ENCODE results near the gene COG6. TPM values are rescaled to one million over a fixed set of nuclear protein-coding genes. Genes with fewer than 3 reads are reported as not detected.

The COG6 gene
- 10 to 100 TPM; 27.7 to 28.9 TPM for total RNA-seq

GRCh38 chr13:39655569-39656324 lies at the start of gene COG6:
TSS of gene COG6 (plus strand) at chr13:39655662. CDS start at chr13:39655727, 65 bp downstream.
- no peaks in the 10 kb centered on the region for H3K27me3 Mint-ChIP-seq
- ATAC-seq (peak; percentile 94), DNase-seq (peak; percentile 94)
- ChIA-PET POLR2A (no interaction called here), CTCF (interaction anchor here (0.6 to 1.2 kb wide), 2 partner anchors 241 to 285 kb away, joined by 3 to 4 read pairs; no protein-coding TSS in a partner anchor)
- no peaks in the 10 kb centered on the region for H3K36me3 Mint-ChIP-seq (ENCODE audit: low read depth)
- peak within 1 kb of the TSS; percentile 98 for H3K4me3 Mint-ChIP-seq
- H3K4me1 Mint-ChIP-seq = peaks cover 21% of the 10 kb centered on the region
- peaks cover 5% of the 10 kb centered on the region for H3K9me3 Mint-ChIP-seq (ENCODE audit: low read depth)
- intact Hi-C loops (cut with DNase I, micrococcal nuclease) = loop anchor here in 1 of 2 experiments (2.0 kb wide), 3 partner anchors 53 to 1405 kb away; partner anchors contain the start of genes LHFPL6, NHLRC3, PROSER1 and WBP4
- H3K27ac Mint-ChIP-seq = peak within 1 kb of the TSS; percentile 93

GRCh38 chr13:39605677-39606320 lies 49.7 kb upstream of the COG6 start:
- CTCF ChIA-PET = interaction anchor here (1.2 to 4.2 kb wide), 3 partner anchors 9 to 188 kb away, joined by 3 to 26 read pairs (median 10); no protein-coding TSS in a partner anchor
- Mint-ChIP-seq H3K9me3 (ENCODE audit: low read depth) (no peaks in the 10 kb centered on the region), H3K4me1 (peaks cover 6% of the 10 kb centered on the region), H3K36me3 (ENCODE audit: low read depth) (no peaks in the 10 kb centered on the region), H3K27me3 (peaks cover 33% of the 10 kb centered on the region), H3K27ac (no peak overlapping the region), H3K4me3 (no peak overlapping the region)
- DNase-seq (no peak), ATAC-seq (no peak)
- POLR2A ChIA-PET = no interaction called here
- intact Hi-C loops (cut with DNase I, micrococcal nuclease) = no loop called here

- Mint-ChIP-seq H3K27ac (no peak overlapping the region), H3K9me3 (ENCODE audit: low read depth) (no peaks in the 10 kb centered on the region), H3K4me3 (no peak overlapping the region), H3K27me3 (peaks cover 17% of the 10 kb centered on the region), H3K36me3 (ENCODE audit: low read depth) (no peaks in the 10 kb centered on the region), H3K4me1 (no peaks in the 10 kb centered on the region)
- ChIA-PET CTCF (interaction anchor here (1.5 to 4.2 kb wide), 2 partner anchors 9 to 14 kb away, joined by 6 to 26 read pairs; no protein-coding TSS in a partner anchor), POLR2A (no interaction called here)
- ATAC-seq = no peak
- no peak for DNase-seq
- intact Hi-C loops (cut with DNase I, micrococcal nuclease) = no loop called here
These were observed 47.6 kb upstream of the COG6 start for GRCh38 chr13:39607876-39608275.

- ATAC-seq (no peak), DNase-seq (peak; percentile 77)
- POLR2A ChIA-PET = interaction anchor here (0.6 kb wide), 1 partner anchor 15 kb away, joined by 8 read pairs; no protein-coding TSS in a partner anchor
- H3K9me3 Mint-ChIP-seq (ENCODE audit: low read depth) = no peaks in the 10 kb centered on the region
- H3K36me3 Mint-ChIP-seq (ENCODE audit: low read depth) = no peaks in the 10 kb centered on the region
- H3K4me3 Mint-ChIP-seq = no peak overlapping the region
- intact Hi-C loops (cut with DNase I, micrococcal nuclease) = loop anchor here (1.0 to 10.0 kb wide), 6 partner anchors 195 to 737 kb away; no protein-coding TSS in a partner anchor
- CTCF ChIA-PET = interaction anchor here (0.6 to 2.4 kb wide), 44 partner anchors 9 to 642 kb away, joined by 3 to 19 read pairs (median 4); partner anchors contain the start of genes LHFPL6, NHLRC3 and PROSER1
- peaks cover 8% of the 10 kb centered on the region for H3K27me3 Mint-ChIP-seq
- no peak overlapping the region for H3K27ac Mint-ChIP-seq
- H3K4me1 Mint-ChIP-seq = no peaks in the 10 kb centered on the region
These were observed 43.3 kb upstream of the COG6 start for GRCh38 chr13:39612023-39612637.

GRCh38 chr13:39616087-39616694 lies 39.3 kb upstream of the COG6 start:
- CTCF ChIA-PET = interaction anchor here (0.6 to 2.1 kb wide), 27 partner anchors 10 to 1161 kb away, joined by 3 to 26 read pairs (median 3); no protein-coding TSS in a partner anchor
- DNase-seq (peak; percentile 51), ATAC-seq (peak; percentile 55)
- Mint-ChIP-seq H3K4me3 (no peak overlapping the region), H3K4me1 (no peaks in the 10 kb centered on the region), H3K36me3 (ENCODE audit: low read depth) (no peaks in the 10 kb centered on the region), H3K9me3 (ENCODE audit: low read depth) (no peaks in the 10 kb centered on the region), H3K27me3 (peaks cover 7% of the 10 kb centered on the region), H3K27ac (no peak overlapping the region)
- intact Hi-C loops (cut with DNase I, micrococcal nuclease) = loop anchor here (1.0 to 10.0 kb wide), 6 partner anchors 59 to 741 kb away; no protein-coding TSS in a partner anchor
- POLR2A ChIA-PET = interaction anchor here (0.6 kb wide), 1 partner anchor 117 kb away, joined by 4 read pairs; no protein-coding TSS in a partner anchor

GRCh38 chr13:39618561-39618960 lies 36.9 kb upstream of the COG6 start:
- intact Hi-C loops (cut with DNase I, micrococcal nuclease) = loop anchor here (10.0 kb wide), 2 partner anchors 204 to 744 kb away; no protein-coding TSS in a partner anchor
- H3K36me3 Mint-ChIP-seq (ENCODE audit: low read depth) = no peaks in the 10 kb centered on the region
- no peak overlapping the region for H3K27ac Mint-ChIP-seq
- peaks cover 9% of the 10 kb centered on the region for H3K27me3 Mint-ChIP-seq
- no peaks in the 10 kb centered on the region for H3K9me3 Mint-ChIP-seq (ENCODE audit: low read depth)
- ChIA-PET CTCF (interaction anchor here (0.9 to 1.2 kb wide), 3 partner anchors 15 to 562 kb away, joined by 3 to 4 read pairs (median 3); partner anchors contain the start of gene LHFPL6), POLR2A (no interaction called here)
- H3K4me1 Mint-ChIP-seq = no peaks in the 10 kb centered on the region
- ATAC-seq = no peak
- no peak for DNase-seq
- no peak overlapping the region for H3K4me3 Mint-ChIP-seq

- Mint-ChIP-seq H3K27ac (no peak overlapping the region), H3K9me3 (ENCODE audit: low read depth) (no peaks in the 10 kb centered on the region), H3K4me3 (no peak overlapping the region), H3K27me3 (peaks cover 10% of the 10 kb centered on the region), H3K4me1 (no peaks in the 10 kb centered on the region), H3K36me3 (ENCODE audit: low read depth) (no peaks in the 10 kb centered on the region)
- CTCF ChIA-PET = interaction anchor here (0.6 to 1.7 kb wide), 2 partner anchors 11 to 421 kb away, joined by 3 to 7 read pairs; no protein-coding TSS in a partner anchor
- POLR2A ChIA-PET = no interaction called here
- no peak for DNase-seq
- no peak for ATAC-seq
- intact Hi-C loops (cut with DNase I, micrococcal nuclease) = no loop called here
These were observed 32.0 kb upstream of the COG6 start for GRCh38 chr13:39623466-39623865.

- Mint-ChIP-seq H3K4me3 (no peak overlapping the region), H3K4me1 (no peaks in the 10 kb centered on the region), H3K27ac (no peak overlapping the region), H3K27me3 (peaks cover 13% of the 10 kb centered on the region), H3K36me3 (ENCODE audit: low read depth) (no peaks in the 10 kb centered on the region), H3K9me3 (ENCODE audit: low read depth) (peaks cover 7% of the 10 kb centered on the region)
- ATAC-seq (no peak), DNase-seq (no peak)
- ChIA-PET POLR2A (no interaction called here), CTCF (interaction anchor here (0.7 to 1.5 kb wide), 2 partner anchors 15 to 19 kb away, joined by 3 to 5 read pairs; no protein-coding TSS in a partner anchor)
- intact Hi-C loops (cut with DNase I, micrococcal nuclease) = no loop called here
These were observed 24.2 kb upstream of the COG6 start for GRCh38 chr13:39631307-39631706.

GRCh38 chr13:39632994-39633393 lies 22.5 kb upstream of the COG6 start:
- no peak overlapping the region for H3K27ac Mint-ChIP-seq
- H3K4me3 Mint-ChIP-seq = no peak overlapping the region
- H3K9me3 Mint-ChIP-seq (ENCODE audit: low read depth) = peaks cover 7% of the 10 kb centered on the region
- no peaks in the 10 kb centered on the region for H3K36me3 Mint-ChIP-seq (ENCODE audit: low read depth)
- intact Hi-C loops (cut with DNase I, micrococcal nuclease) = no loop called here
- no peaks in the 10 kb centered on the region for H3K4me1 Mint-ChIP-seq
- ChIA-PET POLR2A (no interaction called here), CTCF (no interaction called here)
- ATAC-seq (no peak), DNase-seq (no peak)
- H3K27me3 Mint-ChIP-seq = peaks cover 17% of the 10 kb centered on the region

- Mint-ChIP-seq H3K4me1 (no peaks in the 10 kb centered on the region), H3K4me3 (no peak overlapping the region), H3K36me3 (ENCODE audit: low read depth) (no peaks in the 10 kb centered on the region), H3K9me3 (ENCODE audit: low read depth) (peaks cover 7% of the 10 kb centered on the region), H3K27me3 (peaks cover 21% of the 10 kb centered on the region), H3K27ac (no peak overlapping the region)
- no peak for ATAC-seq
- ChIA-PET POLR2A (no interaction called here), CTCF (interaction anchor here (0.8 to 1.0 kb wide), 2 partner anchors 10 to 23 kb away, joined by 3 to 4 read pairs; no protein-coding TSS in a partner anchor)
- intact Hi-C loops (cut with DNase I, micrococcal nuclease) = no loop called here
- no peak for DNase-seq
These were observed 19.9 kb upstream of the COG6 start for GRCh38 chr13:39635564-39635963.

GRCh38 chr13:39637890-39638289 lies 17.6 kb upstream of the COG6 start:
- no peak overlapping the region for H3K4me3 Mint-ChIP-seq
- peaks cover 20% of the 10 kb centered on the region for H3K27me3 Mint-ChIP-seq
- POLR2A ChIA-PET = no interaction called here
- H3K27ac Mint-ChIP-seq = no peak overlapping the region
- no peaks in the 10 kb centered on the region for H3K4me1 Mint-ChIP-seq
- intact Hi-C loops (cut with DNase I, micrococcal nuclease) = no loop called here
- H3K9me3 Mint-ChIP-seq (ENCODE audit: low read depth) = no peaks in the 10 kb centered on the region
- no peaks in the 10 kb centered on the region for H3K36me3 Mint-ChIP-seq (ENCODE audit: low read depth)
- ATAC-seq (no peak), DNase-seq (no peak)
- CTCF ChIA-PET = no interaction called here

All from activated CD4-positive, alpha-beta T cell treated with anti-CD3 and anti-CD28 coated beads for 36 hours (primary cell).